SJCRH30 (cell line): ENCODE results near the gene UQCRFS1. TPM values are rescaled to one million over a fixed set of nuclear protein-coding genes. Genes with fewer than 3 reads are reported as not detected.

Source experiments
- DNase-seq, 2 experiments: peaks; one replicate each; pipeline ENCODE4 v3.0.0-alpha.2; 2015 to 2020
- H3K27ac ChIP-seq: fragments of 250-450 bp; sonication (Bioruptor Pico); 2 replicates; pipeline ENCODE4 v1.5.1; 2020; ENCODE audit warnings: mild to moderate bottlenecking, moderate library complexity
- H3K27me3 ChIP-seq: fragments of 250-450 bp; sonication (Bioruptor Pico); 2 replicates; pipeline ENCODE4 v1.5.1; 2020; ENCODE audit warnings: mild to moderate bottlenecking, moderate library complexity
- H3K36me3 ChIP-seq: fragments of 250-450 bp; sonication (Bioruptor Pico); 2 replicates; pipeline ENCODE4 v1.5.1; 2020; ENCODE audit warnings: mild to moderate bottlenecking, moderate library complexity
- H3K4me1 ChIP-seq: fragments of 250-450 bp; sonication (Bioruptor Pico); 2 replicates; pipeline ENCODE4 v1.5.1; 2020; ENCODE audit warnings: mild to moderate bottlenecking, moderate library complexity
- H3K4me3 ChIP-seq: fragments of 250-450 bp; sonication (Bioruptor Pico); 2 replicates; pipeline ENCODE4 v1.5.1; 2020; ENCODE audit warnings: mild to moderate bottlenecking, moderate library complexity
- H3K9me3 ChIP-seq: fragments of 250-450 bp; sonication (Bioruptor Pico); replicated peaks from 2 replicates; pipeline ENCODE4 v1.5.1; 2020; ENCODE audit warnings: mild to moderate bottlenecking, moderate library complexity
- total RNA-seq: library from RNA; depleted of rRNA; stranded (reverse); fragments of >200 nt; shearing (Covaris generic); gene quantifications from 2 replicates; pipeline ENCODE4 v1.2.3, GENCODE V29; 2014

The UQCRFS1 gene
- total RNA-seq, 1 experiment from 2014 or later, result 54.4 TPM

DNA sequence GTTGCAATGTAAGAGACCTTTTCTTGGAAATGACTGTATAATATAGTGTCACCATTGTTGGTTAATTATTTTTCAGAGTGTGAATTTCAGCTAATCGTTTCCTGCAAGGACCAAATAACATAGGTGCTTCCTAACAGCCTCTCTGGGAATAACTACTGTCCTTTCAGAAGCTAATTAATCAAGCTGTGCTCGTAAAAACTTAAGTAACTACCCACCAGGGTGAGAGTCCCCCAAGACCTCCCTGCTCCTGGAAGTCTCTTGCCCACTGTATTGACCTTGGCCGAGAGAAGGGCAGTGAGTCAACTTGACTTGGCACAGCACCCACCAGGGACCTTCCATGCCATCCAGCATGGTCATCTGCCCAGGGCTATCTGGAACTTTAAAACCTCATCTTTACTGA lies 50.3 kb downstream of the UQCRFS1 start:
- H3K9me3 ChIP-seq, result peaks cover 3% of the 10 kb centered on the region; the same call in 1 of the 2 replicates
- H3K27ac ChIP-seq, result no peak overlapping the region
- no peak for DNase-seq
- no peak overlapping the region for H3K4me3 ChIP-seq
- no peaks in the 10 kb centered on the region for H3K27me3 ChIP-seq
- H3K36me3 ChIP-seq, result no peaks in the 10 kb centered on the region
- H3K4me1 ChIP-seq, result no peaks in the 10 kb centered on the region

DNA sequence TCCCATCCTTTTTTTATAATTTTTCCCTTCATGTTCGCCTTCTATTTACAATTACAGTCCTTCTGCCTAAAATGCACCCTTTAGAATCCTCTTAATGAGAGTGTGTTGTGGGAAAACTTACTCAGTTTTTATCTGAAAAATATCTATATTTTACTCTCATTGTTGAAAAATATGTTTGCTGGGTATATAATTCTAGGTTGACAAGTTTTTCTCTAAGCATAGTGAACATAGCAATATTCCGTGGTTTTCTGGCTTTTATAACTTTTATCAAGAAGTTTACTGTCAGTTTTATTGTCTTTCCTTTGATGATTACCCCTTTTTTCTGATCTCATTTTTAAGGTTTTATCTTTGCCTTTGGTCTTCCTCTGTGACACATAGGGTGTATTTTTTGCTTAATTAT lies 57.3 kb downstream of the UQCRFS1 start:
- Histone ChIP-seq H3K27me3 (no peaks in the 10 kb centered on the region), H3K4me3 (no peak overlapping the region), H3K9me3 (peaks cover 8% of the 10 kb centered on the region; the same call in 1 of the 2 replicates), H3K27ac (no peak overlapping the region), H3K4me1 (no peaks in the 10 kb centered on the region; the same call in 1 of the 2 replicates), H3K36me3 (no peaks in the 10 kb centered on the region)
- DNase-seq, result no peak
